HG03175 (cell line): ENCODE data around the gene ARAP3.

ENCODE experiments used
- ATAC-seq: cut with Tn5 transposase; IDR thresholded peaks from one replicate; pipeline ENCODE4 v1.9.1; 2021; ENCODE audit warnings: mild to moderate bottlenecking, moderate library complexity; ENCODE audit not compliant: unreplicated experiment

ARAP3 gene

GRCh38 chr5:141704782-141705297, 22.8 kb upstream of the ARAP3 start:
- ATAC-seq = no peak

- ATAC-seq = no peak
Measured at GRCh38 chr5:141703133-141703561, 21.1 kb upstream of the ARAP3 start.

- ATAC-seq = peak; percentile 54
Measured at GRCh38 chr5:141701360-141702119, 19.5 kb upstream of the ARAP3 start.

DNA sequence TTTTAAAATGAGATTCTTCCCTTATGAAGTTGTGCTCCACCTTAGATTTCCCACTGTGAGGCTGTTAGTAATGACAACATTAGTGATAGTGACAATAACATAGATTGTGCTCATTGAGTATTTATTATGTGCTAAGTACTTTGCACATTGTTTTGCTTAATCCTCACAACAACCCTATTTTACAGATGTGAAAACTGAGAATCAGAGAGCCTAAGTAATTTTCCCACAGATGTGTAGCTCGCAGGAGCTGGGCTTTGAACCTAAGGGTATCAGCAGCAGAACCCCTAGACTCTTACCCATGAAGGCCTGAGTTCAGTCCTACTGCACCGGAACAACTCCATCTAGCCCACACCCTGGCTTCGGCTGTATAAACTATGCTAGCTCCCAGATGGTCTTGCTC, 15.6 kb upstream of the ARAP3 start:
- no peak for ATAC-seq

DNA sequence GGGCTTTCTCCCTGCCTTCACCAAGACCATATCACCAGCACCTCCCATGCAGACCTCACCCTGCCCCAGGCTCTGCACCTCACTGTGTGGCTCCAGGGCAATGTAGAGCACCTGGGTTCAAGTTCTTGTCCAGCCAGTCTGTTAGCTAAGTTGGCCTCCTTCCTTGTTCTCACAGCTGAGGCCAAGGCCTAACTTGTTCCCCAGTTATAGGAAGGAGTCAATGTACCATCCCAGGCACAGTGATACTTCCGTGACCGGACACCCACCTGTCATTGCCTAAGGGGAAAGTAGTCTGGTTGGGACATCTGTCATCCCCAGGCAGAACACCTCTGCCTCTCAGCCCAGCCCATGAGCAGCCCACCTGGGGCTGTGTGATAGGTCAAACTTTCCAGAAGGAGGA, 14.4 kb upstream of the ARAP3 start:
- ATAC-seq = no peak

GRCh38 chr5:141695627-141696215, 13.7 kb upstream of the ARAP3 start:
- ATAC-seq = no peak

GRCh38 chr5:141694479-141694878, 12.4 kb upstream of the ARAP3 start:
- no peak for ATAC-seq

DNA sequence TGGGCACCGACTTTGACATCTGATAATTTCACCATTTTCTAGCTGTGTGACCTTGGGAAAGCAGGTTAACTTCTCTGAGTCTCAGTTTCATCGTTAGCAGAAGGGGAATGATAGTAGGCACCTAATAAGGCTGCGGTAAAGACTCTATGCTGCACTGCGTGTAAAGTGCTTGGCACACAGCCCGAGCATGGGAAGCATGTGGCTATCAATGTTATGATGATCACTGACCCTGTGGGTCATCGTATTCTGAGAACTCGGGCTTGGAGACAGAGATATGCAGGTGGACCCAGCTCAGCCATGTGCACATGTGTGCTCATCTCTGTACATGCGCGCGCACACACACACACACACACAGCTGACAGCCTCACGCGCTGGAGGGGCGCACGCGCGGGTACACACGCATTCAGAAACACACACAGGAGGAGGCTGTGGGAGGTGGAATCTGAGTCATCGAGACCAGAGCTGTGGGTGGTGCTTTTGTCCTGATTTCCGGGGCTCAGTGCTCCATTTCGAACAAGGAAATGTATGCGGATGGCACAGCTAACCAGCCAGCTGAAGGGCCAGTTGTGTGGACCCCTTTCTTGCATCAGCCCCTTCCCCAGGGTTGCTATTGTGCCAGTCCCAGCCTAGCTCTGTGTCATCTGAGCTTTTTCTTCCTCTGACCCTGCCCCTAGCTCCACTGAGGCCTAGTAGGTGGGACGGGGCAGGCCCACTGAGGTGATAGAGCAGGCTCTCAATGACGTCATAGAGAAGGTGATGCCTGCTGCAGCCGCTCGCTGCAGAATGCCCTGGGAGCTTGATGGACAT, 11.1 kb upstream of the ARAP3 start:
- ATAC-seq = no peak

- no peak for ATAC-seq
Measured at GRCh38 chr5:141692533-141692888, 10.5 kb upstream of the ARAP3 start.

DNA sequence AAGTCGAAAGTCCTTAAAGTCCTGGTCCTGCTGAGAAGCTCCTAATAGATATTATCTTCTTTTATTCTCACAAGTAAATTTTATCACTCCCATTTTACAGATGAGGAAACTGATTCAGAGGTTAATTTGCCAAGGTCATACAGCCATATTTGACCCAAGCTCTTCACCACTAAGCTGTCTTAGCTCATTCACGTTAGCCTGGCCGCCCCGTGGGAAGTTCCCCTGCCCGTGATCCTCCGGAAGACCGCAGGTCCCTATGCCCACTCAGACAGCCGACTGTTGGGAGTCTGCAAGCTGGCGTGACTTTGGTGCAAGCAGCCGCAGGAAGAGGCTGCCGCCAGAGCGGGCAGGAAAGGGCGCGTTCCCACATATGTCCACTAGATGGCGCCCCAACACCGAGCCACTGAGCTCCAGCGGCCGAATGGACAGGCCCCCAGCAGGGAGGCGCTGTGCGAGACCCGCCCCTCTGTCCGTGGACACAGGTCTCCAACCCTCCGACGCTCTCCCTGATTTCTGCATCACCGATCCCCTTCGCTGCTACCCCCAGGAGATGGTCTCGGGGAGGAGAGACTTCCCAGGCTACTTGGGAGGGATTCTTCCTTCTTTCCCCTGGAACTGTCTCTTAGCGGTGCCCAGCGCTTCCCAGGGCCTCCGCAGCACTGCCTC, 10.0 kb upstream of the ARAP3 start:
- peak; percentile 90 for ATAC-seq

DNA sequence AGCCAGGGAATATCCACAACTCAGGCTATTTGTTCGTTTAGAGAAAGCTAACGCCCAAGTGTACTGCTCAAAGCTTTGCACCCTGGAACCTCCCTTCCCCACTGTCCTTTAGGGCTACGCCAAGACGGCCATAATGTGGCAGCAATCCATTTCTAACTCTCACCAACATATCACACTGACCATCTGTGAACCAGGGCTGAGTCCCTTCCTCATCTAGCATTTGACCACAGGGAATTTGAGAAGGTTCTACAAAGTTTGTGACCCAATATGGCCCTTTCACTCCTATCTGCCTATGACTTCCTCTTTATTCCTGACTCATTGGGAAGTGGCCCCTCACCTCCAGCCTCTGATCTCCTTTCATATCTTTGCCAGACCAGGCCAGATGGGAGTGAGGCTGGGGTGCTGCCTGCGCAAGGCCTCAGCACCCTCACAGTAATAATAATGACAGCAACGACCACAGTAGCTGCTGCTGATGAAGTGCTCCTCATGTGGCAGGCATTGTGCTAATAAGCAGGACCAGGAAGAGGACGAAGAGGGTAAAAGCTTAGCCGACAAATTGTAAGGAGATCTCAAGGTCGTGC, 9.3 kb upstream of the ARAP3 start:
- ATAC-seq = no peak

DNA sequence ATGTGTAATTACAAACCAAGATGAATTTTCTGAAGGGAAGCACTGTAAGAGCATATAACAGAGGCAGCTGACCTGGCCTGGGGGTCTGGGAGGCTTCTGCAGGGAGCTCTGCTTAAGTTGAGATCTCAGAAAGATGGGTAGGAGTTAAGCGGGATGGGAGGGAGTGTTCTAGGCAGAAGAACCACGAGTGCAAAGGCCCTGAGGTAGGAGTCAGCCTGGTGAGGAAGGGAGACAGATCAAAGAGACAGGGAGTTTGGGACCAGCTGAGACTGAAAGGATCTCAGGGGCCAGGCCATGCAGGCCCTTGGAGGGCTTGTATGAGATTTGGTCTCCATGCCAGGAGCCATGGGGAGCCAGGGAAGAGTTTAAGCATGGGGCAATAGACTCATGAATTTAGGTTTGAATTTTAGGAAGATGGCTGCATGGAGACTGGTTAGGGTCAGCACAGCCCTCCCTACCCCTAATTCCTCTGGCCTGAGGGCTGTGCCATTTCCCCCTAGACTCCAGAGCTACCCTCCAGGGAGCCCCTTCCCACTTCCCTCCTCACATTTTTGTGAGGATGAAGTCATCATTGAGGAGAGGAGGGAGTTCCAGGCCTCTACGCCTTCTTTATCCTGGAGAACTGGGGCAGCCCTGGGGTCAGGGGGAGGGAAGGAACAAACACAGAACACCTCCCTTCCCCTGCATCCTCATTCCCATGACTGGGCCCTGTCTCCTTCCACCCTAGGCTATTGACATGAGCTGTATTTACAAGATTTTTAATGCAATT, 4.8 kb upstream of the ARAP3 start:
- no peak for ATAC-seq

- ATAC-seq = no peak
Measured at GRCh38 chr5:141685591-141685990, 3.6 kb upstream of the ARAP3 start.

DNA sequence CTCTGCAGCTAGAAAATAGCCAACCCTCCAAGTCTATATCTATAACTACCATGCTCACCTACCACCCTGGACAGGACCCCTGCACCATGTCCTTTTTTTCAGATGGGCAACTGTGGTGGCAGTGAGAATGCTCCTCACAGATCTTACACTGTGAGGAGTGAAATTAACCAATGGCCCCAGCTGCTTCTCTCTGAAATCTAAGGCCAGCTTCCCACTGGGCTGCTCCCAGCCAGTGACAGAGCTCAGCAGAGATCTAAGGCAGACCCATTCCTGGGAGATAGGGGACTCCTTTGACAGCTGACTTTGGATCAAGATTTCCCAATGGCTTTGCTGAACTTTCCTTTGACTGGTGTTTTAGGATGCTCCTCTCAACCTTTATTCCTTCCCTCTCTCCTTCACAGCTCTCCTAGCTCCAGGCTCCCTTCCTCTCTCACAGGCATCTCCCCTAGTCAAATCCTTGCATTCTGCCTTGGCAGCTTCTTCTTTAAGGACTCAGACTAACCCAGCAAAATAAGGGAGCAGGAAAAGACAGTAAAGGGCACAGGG, 1.6 kb upstream of the ARAP3 start:
- no peak for ATAC-seq

DNA sequence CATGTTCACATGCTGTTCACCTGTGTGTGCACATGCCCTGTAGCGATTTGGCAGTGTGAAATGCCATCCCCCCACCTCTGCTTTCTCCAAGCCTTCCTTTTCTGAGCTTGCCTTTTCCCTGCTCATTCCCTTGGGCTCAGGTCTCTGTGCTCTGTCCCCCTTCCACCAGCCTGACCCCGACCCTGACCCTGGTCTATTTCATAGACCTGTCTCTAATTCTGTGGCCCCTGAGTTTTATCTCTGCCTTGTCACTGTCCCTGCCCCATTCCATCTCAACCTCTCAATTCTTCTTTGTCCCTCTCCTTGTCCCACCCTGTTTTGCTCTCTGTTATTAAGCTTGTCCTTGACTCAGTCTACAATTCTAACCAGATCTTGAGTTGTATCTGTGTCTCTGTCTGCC, 735 bp downstream of the ARAP3 start:
- no peak for ATAC-seq

GRCh38 chr5:141680751-141681201, 1.3 kb downstream of the ARAP3 start:
- ATAC-seq = no peak

DNA sequence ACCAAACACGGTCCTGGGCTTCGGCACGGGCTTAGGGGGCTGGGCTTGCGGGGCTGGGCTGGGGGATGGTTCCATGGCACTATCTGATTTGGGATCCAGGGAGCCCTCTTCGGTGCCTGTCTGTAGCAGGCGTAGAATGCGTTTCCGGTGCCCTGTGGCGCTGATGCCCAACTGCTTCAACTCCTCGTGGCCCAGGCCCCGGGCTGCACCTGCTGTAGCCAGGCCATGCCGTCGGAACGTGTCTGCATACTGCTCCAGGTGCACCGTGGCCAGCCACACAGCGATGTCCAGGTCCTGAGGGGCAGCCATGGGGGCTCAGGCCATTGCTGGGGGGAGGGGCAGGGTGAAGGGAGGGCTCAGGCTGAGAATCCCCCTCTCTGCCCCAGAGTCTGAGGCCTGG, 1.9 kb downstream of the ARAP3 start:
- no peak for ATAC-seq

DNA sequence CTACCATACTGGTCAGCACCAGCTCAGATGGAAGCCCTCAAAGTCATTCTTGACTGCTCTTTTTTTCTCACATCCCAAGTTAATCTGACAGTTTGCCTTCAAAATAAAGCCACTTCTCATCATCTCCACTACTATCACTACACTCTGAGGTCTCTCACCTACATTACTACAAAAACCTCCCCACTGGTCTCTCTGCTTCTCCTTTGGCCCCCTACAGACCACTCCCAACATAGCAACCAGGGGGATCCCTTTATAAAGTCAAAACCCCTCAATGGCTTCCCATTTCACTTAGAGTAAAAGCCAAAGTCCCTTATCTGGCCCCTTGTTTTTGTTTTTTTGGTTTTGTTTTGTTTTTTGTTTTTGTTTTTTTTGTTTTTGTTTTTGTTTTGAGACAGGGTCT, 4.6 kb downstream of the ARAP3 start:
- ATAC-seq = no peak

DNA sequence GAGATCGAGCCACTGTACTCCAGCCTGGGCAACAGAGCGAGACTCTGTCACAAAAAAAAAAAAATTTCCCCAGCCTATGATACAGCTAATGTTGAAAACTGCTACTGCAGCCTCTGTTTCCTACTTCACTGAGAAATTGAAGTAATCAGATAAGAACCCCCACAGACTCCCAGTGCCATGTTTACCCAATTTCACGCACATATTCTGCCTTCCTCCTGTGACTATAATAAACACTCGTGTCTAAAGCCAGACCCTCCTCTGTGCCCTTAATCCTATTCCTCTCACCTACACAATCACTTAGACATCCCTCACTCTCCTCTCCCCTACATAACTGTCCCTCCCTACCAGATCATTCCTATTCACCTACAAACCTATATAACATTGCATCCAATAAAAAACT, 6.4 kb downstream of the ARAP3 start:
- no peak for ATAC-seq

- no peak for ATAC-seq
Measured at GRCh38 chr5:141674747-141675146, 7.3 kb downstream of the ARAP3 start.
